Sigmoid colon (tissue), 7 donors: Measurements from ENCODE around the gene CCDC69. TPM values are rescaled to one million over a fixed set of nuclear protein-coding genes. Genes with fewer than 3 reads are reported as not detected.

Experiments
- DNase-seq: peaks from one replicate; pipeline ENCODE4 v3.0.0-alpha.2; 2019
- H3K27ac ChIP-seq, 4 donors: fragments of 200-600 bp; sonication (generic); one replicate each; pipeline ENCODE4 v1.5.1; 2016 to 2019; ENCODE audit warnings: mild to moderate bottlenecking in 1 of 4
- H3K27me3 ChIP-seq, 3 donors: fragments of 200-600 bp; sonication (generic); one replicate each; pipeline ENCODE4 v1.5.1; 2019; ENCODE audit warnings: mild to moderate bottlenecking in 1 of 3
- H3K36me3 ChIP-seq, 4 donors: fragments of 200-600 bp; sonication (generic); one replicate each; pipeline ENCODE4 v1.5.1; 2016 to 2019
- H3K4me1 ChIP-seq, 4 donors: fragments of 200-600 bp; sonication (generic); one replicate each; pipeline ENCODE4 v1.5.1; 2017 to 2019
- H3K4me3 ChIP-seq, 4 donors: fragments of 200-600 bp; sonication (generic); one replicate each; pipeline ENCODE4 v1.5.1; 2017 to 2019; ENCODE audit warnings: mild to moderate bottlenecking in 2 of 4, moderate library complexity in 1 of 4
- H3K9me3 ChIP-seq, 4 donors: fragments of 200-600 bp in 3 of 4; sonication (generic) in 3 of 4; one replicate each; pipeline versions ENCODE4 v1.5.1 to v1.6.1; 2013 to 2019
- EP300 ChIP-seq, 4 donors: sonication (generic); formaldehyde crosslinking; IDR thresholded peaks; one replicate each; pipeline ENCODE4 v1.6.1; 2017; ENCODE audit warnings: antibody characterized with exemption in 4 of 4
- POLR2A ChIP-seq, 2 donors: fragments of 450-650 bp; IDR thresholded peaks; one replicate each; pipeline ENCODE4 v1.6.1; 2016; ENCODE audit warnings: antibody characterized with exemption in 2 of 2, mild to moderate bottlenecking in 2 of 2, moderate library complexity in 2 of 2
- POLR2AphosphoS5 ChIP-seq, 4 donors: sonication (generic); formaldehyde crosslinking; IDR thresholded peaks; one replicate each; pipeline ENCODE4 v1.6.1; 2017; ENCODE audit warnings: antibody characterized with exemption in 4 of 4
- WGBS, 2 donors: extraction: QIAGEN DNeasy Blood & Tissue Kit; methylation state at CpG; one replicate each; pipeline ENCODE4 v1.1.7; 2013; 5-methylcytosine and 5-hydroxymethylcytosine counted together
- intact Hi-C: fragments of 100-400 bp; cut with DNase I; formaldehyde crosslinking; loops from one replicate; pipeline ENCODE4 v1.15.1; 2023
- polyA plus RNA-seq, 3 donors: library from polyadenylated mRNA; stranded (reverse); fragments of 200-250 nt; gene quantifications; one replicate each; pipeline ENCODE4 v1.2.3, GENCODE V29; 2013
- total RNA-seq, 4 donors: library from RNA; depleted of rRNA; stranded (reverse); fragments of >200 nt; gene quantifications; one replicate each; pipeline ENCODE4 v1.1.0, GENCODE V29; 2016
- TF ChIP-seq, protein P1 (sequence below), 4 experiments: fragments of 450-650 bp in 3 of 4; fragments of 200-600 bp in 1 of 4; IDR thresholded peaks; one replicate each; pipeline ENCODE4 v1.5.1; 2016 to 2019; ENCODE audit warnings: antibody characterized with exemption in 4 of 4, mild to moderate bottlenecking in 3 of 4, moderate library complexity in 2 of 4
- donor health status: healthy with polysubstance abuse.
- donor health status: Bipolar disorder and iron deficiency.
- donor health status: healthy.

The CCDC69 gene
- total and polyA plus RNA-seq, 7 donors: 6.0 to 342 (median 199) TPM

GRCh38 chr5:151252762-151253604, 29.1 kb upstream of the CCDC69 start, which contains the start of gene GM2A:
Gene GM2A, plus strand, starts transcription at chr5:151253185. Its CDS starts 32 bp downstream, at chr5:151253217.
- 0 to 1% methylated on average over 52 of the region's 52 CpGs for WGBS, 2 donors
- H3K27ac ChIP-seq: peak within 1 kb of the TSS; percentile 78 to 87 (median 86)
- intact Hi-C loops: no loop called here

GRCh38 chr5:151251621-151252020, 27.7 kb upstream of the CCDC69 start:
- WGBS, 2 donors: 93 to 96% methylated on average over 4 of the region's 4 CpGs
- Histone ChIP-seq H3K36me3 (no peaks in the 10 kb centered on the region), H3K9me3 (no peaks in the 10 kb centered on the region), H3K4me1 (peaks cover 0 to 36% (median 15%) of the 10 kb centered on the region in 4 donors), H3K4me3 (no peak overlapping the region), H3K27ac (peak overlapping the region in 2 of 4 donors; percentile 74 to 77), H3K27me3 (no peaks in the 10 kb centered on the region)
- TF ChIP-seq, protein P1, sequence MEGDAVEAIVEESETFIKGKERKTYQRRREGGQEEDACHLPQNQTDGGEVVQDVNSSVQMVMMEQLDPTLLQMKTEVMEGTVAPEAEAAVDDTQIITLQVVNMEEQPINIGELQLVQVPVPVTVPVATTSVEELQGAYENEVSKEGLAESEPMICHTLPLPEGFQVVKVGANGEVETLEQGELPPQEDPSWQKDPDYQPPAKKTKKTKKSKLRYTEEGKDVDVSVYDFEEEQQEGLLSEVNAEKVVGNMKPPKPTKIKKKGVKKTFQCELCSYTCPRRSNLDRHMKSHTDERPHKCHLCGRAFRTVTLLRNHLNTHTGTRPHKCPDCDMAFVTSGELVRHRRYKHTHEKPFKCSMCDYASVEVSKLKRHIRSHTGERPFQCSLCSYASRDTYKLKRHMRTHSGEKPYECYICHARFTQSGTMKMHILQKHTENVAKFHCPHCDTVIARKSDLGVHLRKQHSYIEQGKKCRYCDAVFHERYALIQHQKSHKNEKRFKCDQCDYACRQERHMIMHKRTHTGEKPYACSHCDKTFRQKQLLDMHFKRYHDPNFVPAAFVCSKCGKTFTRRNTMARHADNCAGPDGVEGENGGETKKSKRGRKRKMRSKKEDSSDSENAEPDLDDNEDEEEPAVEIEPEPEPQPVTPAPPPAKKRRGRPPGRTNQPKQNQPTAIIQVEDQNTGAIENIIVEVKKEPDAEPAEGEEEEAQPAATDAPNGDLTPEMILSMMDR (IDR thresholded peaks at IDR 0.05): no peak
- TF ChIP-seq EP300 (IDR thresholded peaks at IDR 0.05) (no peak), POLR2A (IDR thresholded peaks at IDR 0.05) (no peak), POLR2AphosphoS5 (IDR thresholded peaks at IDR 0.05) (no peak)
- no peak for DNase-seq
- intact Hi-C loops: no loop called here

More at GRCh38 chr5:151252762-151253604, 29.1 kb upstream of the CCDC69 start, which contains the start of gene GM2A:
- Histone ChIP-seq H3K4me3 (peak within 1 kb of the TSS; percentile 57 to 84 (median 73)), H3K4me1 (peaks cover 0 to 42% (median 18%) of the 10 kb centered on the region in 4 donors), H3K9me3 (no peaks in the 10 kb centered on the region), H3K27me3 (no peaks in the 10 kb centered on the region), H3K36me3 (no peaks in the 10 kb centered on the region)
- DNase-seq: peak; percentile 100
- TF ChIP-seq POLR2AphosphoS5 (IDR thresholded peaks at IDR 0.05) (peak; percentile 75 to 96 (median 78)), EP300 (IDR thresholded peaks at IDR 0.05) (peak in 1 of 4 donors; percentile 26), POLR2A (IDR thresholded peaks at IDR 0.05) (peak; percentile 50 to 81)
- TF ChIP-seq, protein P1 (IDR thresholded peaks at IDR 0.05): no peak

GRCh38 chr5:151251001-151251551, 27.2 kb upstream of the CCDC69 start:
- no peak for DNase-seq
- 57 to 81% methylated on average over 5 of the region's 5 CpGs for WGBS, 2 donors
- H3K4me1 ChIP-seq: peaks cover 0 to 34% (median 15%) of the 10 kb centered on the region in 4 donors
- no peak overlapping the region for H3K4me3 ChIP-seq
- no peak for TF ChIP-seq POLR2AphosphoS5 (IDR thresholded peaks at IDR 0.05)
- TF ChIP-seq POLR2A (IDR thresholded peaks at IDR 0.05): no peak
- TF ChIP-seq EP300 (IDR thresholded peaks at IDR 0.05): no peak
- TF ChIP-seq, protein P1 (IDR thresholded peaks at IDR 0.05): no peak
- no peak overlapping the region for H3K27ac ChIP-seq
- no peaks in the 10 kb centered on the region for H3K27me3 ChIP-seq
- intact Hi-C loops: no loop called here
- H3K9me3 ChIP-seq: no peaks in the 10 kb centered on the region
- no peaks in the 10 kb centered on the region for H3K36me3 ChIP-seq

- Histone ChIP-seq H3K27ac (no peak overlapping the region), H3K9me3 (no peaks in the 10 kb centered on the region), H3K4me1 (peaks cover 0 to 28% (median 15%) of the 10 kb centered on the region in 4 donors), H3K36me3 (no peaks in the 10 kb centered on the region), H3K27me3 (no peaks in the 10 kb centered on the region), H3K4me3 (no peak overlapping the region)
- 90% methylated on average over 10 of the region's 10 CpGs for WGBS, 2 donors
- DNase-seq: no peak
- intact Hi-C loops: no loop called here
- no peak for TF ChIP-seq EP300 (IDR thresholded peaks at IDR 0.05)
- TF ChIP-seq, protein P1 (IDR thresholded peaks at IDR 0.05): no peak
- TF ChIP-seq POLR2AphosphoS5 (IDR thresholded peaks at IDR 0.05): no peak
- TF ChIP-seq POLR2A (IDR thresholded peaks at IDR 0.05): no peak
These were observed 26.6 kb upstream of the CCDC69 start for GRCh38 chr5:151250346-151251000.
